Measurements from ENCODE around the gene FIGNL2.

The FIGNL2 gene

DNA sequence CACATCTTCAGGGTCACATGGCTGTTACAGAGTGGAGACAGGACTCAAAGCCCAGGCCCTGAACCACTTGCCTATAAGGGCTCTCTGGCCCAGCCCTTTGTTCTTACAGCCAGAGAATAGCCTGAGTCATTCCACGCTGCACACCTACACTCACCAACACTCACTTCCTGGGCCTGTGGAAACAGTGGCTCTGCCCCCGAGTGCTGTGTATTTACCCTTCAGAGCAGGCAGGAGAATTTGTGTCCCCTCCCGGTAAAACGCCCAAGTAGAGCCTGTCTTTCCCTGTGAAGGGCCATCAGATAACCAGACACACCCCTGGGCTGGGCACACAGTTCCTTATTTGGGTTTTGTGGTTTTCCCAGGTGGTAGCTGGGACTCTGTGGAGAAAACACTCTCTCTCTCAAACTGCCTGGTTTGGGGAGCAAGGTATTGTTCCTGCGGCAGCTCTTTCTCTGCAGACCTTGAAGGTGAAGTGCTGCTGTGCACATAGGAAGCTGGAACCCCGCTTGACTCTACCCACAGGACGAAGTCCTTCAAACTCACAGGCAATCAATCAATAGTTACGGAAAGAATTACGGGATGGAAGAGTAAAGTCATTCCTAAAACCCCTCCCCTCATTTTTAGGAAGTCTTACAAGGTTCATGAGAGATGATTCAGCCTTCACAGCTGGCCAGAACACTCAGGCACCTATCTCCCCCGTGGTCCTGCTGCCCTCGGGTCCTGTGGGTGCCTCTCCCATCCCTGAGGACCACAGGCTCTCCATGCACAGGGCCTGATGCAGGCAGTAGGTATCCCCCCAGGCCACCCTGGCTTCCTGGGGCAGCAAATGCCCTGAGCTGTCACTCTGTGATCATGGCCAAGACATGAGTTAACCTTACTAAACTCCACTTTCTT, 20.3 kb downstream of the FIGNL2 start:
- Histone ChIP-seq H3K36me3 (ENCODE audit: insufficient read depth, low read length) (no peaks in the 10 kb centered on the region), H4K20me1 (ENCODE audit: insufficient read depth, low read length) (no peaks in the 10 kb centered on the region), H3K27me3 (ENCODE audit: insufficient read depth, low read length) (peaks cover 8% of the 10 kb centered on the region; the same call in 1 of the 2 replicates), H3K4me2 (ENCODE audit: low read length) (no peak overlapping the region), H3K4me3 (ENCODE audit: low read depth, low read length, poor library complexity, severe bottlenecking) (no peak overlapping the region), H3K4me1 (ENCODE audit: insufficient read depth, low read length, severe bottlenecking) (no peaks in the 10 kb centered on the region), H3K9me2 (ENCODE audit: low read depth, low read length) (no peaks in the 10 kb centered on the region), H3K9ac (ENCODE audit: low read length) (no peak overlapping the region), H2AFZ (ENCODE audit: low read length) (no peak overlapping the region), H3F3A (ENCODE audit: insufficient read depth, low read length) (no peaks in the 10 kb centered on the region), H3K79me2 (ENCODE audit: insufficient read depth, low read length) (no peaks in the 10 kb centered on the region), H3K27ac (ENCODE audit: low read depth, low read length, poor library complexity, severe bottlenecking) (no peak overlapping the region), H3K9me3 (ENCODE audit: low read length) (no peaks in the 10 kb centered on the region)
- TF ChIP-seq EZH2 (IDR thresholded peaks at IDR 0.05; ENCODE audit: borderline replicate concordance, low read length) = no peak
- TF ChIP-seq, protein P1, sequence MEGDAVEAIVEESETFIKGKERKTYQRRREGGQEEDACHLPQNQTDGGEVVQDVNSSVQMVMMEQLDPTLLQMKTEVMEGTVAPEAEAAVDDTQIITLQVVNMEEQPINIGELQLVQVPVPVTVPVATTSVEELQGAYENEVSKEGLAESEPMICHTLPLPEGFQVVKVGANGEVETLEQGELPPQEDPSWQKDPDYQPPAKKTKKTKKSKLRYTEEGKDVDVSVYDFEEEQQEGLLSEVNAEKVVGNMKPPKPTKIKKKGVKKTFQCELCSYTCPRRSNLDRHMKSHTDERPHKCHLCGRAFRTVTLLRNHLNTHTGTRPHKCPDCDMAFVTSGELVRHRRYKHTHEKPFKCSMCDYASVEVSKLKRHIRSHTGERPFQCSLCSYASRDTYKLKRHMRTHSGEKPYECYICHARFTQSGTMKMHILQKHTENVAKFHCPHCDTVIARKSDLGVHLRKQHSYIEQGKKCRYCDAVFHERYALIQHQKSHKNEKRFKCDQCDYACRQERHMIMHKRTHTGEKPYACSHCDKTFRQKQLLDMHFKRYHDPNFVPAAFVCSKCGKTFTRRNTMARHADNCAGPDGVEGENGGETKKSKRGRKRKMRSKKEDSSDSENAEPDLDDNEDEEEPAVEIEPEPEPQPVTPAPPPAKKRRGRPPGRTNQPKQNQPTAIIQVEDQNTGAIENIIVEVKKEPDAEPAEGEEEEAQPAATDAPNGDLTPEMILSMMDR (IDR thresholded peaks at IDR 0.05; ENCODE audit: low read length) = no peak

DNA sequence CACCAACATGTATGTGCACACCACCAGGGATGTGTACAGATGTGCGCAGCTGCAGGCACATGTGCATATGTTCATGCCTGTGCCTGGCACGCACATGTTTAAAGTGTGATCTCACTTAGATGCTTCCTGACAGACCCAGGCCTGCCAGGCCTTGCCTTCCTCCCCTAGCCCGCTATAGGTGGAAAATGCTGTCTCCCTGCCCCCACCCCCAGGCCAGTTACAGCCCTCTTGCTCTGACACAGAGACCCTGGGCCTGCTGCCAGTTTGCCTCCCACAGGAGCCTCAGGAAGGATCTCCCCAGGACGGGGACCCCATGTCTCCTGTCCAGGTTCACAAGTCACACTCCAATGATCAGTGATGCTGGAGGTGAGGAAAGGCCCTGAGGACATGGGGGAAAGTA, 21.6 kb downstream of the FIGNL2 start:
- H2AFZ ChIP-seq (ENCODE audit: low read length) = no peak overlapping the region
- H3K4me1 ChIP-seq (ENCODE audit: insufficient read depth, low read length, severe bottlenecking) = no peaks in the 10 kb centered on the region
- no peaks in the 10 kb centered on the region for H4K20me1 ChIP-seq (ENCODE audit: insufficient read depth, low read length)
- no peaks in the 10 kb centered on the region for H3K79me2 ChIP-seq (ENCODE audit: insufficient read depth, low read length)
- no peak overlapping the region for H3K4me2 ChIP-seq (ENCODE audit: low read length)
- no peaks in the 10 kb centered on the region for H3F3A ChIP-seq (ENCODE audit: insufficient read depth, low read length)
- H3K27ac ChIP-seq (ENCODE audit: low read depth, low read length, poor library complexity, severe bottlenecking) = no peak overlapping the region
- no peak for TF ChIP-seq EZH2 (IDR thresholded peaks at IDR 0.05; ENCODE audit: borderline replicate concordance, low read length)
- TF ChIP-seq, protein P1 (IDR thresholded peaks at IDR 0.05; ENCODE audit: low read length) = no peak
- no peak overlapping the region for H3K4me3 ChIP-seq (ENCODE audit: low read depth, low read length, poor library complexity, severe bottlenecking)
- H3K9ac ChIP-seq (ENCODE audit: low read length) = no peak overlapping the region
- peaks cover 8% of the 10 kb centered on the region; the same call in 1 of the 2 replicates for H3K27me3 ChIP-seq (ENCODE audit: insufficient read depth, low read length)
- H3K36me3 ChIP-seq (ENCODE audit: insufficient read depth, low read length) = no peaks in the 10 kb centered on the region
- H3K9me2 ChIP-seq (ENCODE audit: low read depth, low read length) = no peaks in the 10 kb centered on the region
- no peaks in the 10 kb centered on the region for H3K9me3 ChIP-seq (ENCODE audit: low read length)

DNA sequence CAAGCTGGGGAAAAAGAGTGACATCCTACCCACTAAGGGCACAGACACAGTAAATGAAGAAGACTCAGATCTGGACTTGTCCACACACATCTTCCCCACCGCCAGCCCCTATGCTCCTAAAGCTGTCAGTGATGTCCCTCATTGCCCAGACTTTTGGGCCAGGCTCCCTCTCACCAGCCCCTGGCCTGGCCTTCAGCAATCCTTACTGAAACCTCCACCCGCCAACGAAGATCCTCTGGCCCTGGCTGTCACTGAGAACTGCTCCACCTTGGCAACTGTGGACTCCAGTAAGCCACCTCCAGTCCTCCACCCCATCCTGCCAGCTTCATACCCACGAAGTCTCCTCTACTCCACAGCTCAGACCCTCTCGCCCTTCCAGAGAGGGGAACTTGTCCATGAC, 23.3 kb downstream of the FIGNL2 start:
- Histone ChIP-seq H3K9me2 (ENCODE audit: low read depth, low read length) (no peaks in the 10 kb centered on the region), H3K4me3 (ENCODE audit: low read depth, low read length, poor library complexity, severe bottlenecking) (no peak overlapping the region), H2AFZ (ENCODE audit: low read length) (no peak overlapping the region), H3K4me1 (ENCODE audit: insufficient read depth, low read length, severe bottlenecking) (no peaks in the 10 kb centered on the region), H3K9me3 (ENCODE audit: low read length) (no peaks in the 10 kb centered on the region), H3K27ac (ENCODE audit: low read depth, low read length, poor library complexity, severe bottlenecking) (no peak overlapping the region), H3K4me2 (ENCODE audit: low read length) (no peak overlapping the region), H3F3A (ENCODE audit: insufficient read depth, low read length) (no peaks in the 10 kb centered on the region), H3K9ac (ENCODE audit: low read length) (no peak overlapping the region), H3K36me3 (ENCODE audit: insufficient read depth, low read length) (no peaks in the 10 kb centered on the region), H4K20me1 (ENCODE audit: insufficient read depth, low read length) (no peaks in the 10 kb centered on the region), H3K27me3 (ENCODE audit: insufficient read depth, low read length) (peaks cover 3% of the 10 kb centered on the region; the same call in 1 of the 2 replicates), H3K79me2 (ENCODE audit: insufficient read depth, low read length) (no peaks in the 10 kb centered on the region)
- no peak for TF ChIP-seq EZH2 (IDR thresholded peaks at IDR 0.05; ENCODE audit: borderline replicate concordance, low read length)
- TF ChIP-seq, protein P1 (IDR thresholded peaks at IDR 0.05; ENCODE audit: low read length) = no peak

Data from OCI-LY1 (cell line).